GM12872 (cell line): ENCODE measurements around the gene SHCBP1.

Experiments
- CTCF ChIP-seq: IDR thresholded peaks from 3 replicates; pipeline ENCODE4 v1.5.1; 2011; ENCODE audit warnings: low read depth, mild to moderate bottlenecking, low read length, moderate library complexity; ENCODE audit not compliant: insufficient read depth

Gene SHCBP1

GRCh38 chr16:46621006-46621933 is at the start of gene SHCBP1:
SHCBP1 (minus strand) TSS chr16:46621379; CDS start chr16:46621359, 20 bp downstream.
- TF ChIP-seq CTCF = no peak

GRCh38 chr16:46662123-46662522 is 40.9 kb upstream of the SHCBP1 start:
- no peak for TF ChIP-seq CTCF

GRCh38 chr16:46658925-46659324 is 37.7 kb upstream of the SHCBP1 start:
- TF ChIP-seq CTCF = no peak

- TF ChIP-seq CTCF = no peak
These were observed 30.1 kb upstream of the SHCBP1 start for GRCh38 chr16:46651305-46651704.

- TF ChIP-seq CTCF = no peak
These were observed 29.1 kb upstream of the SHCBP1 start for GRCh38 chr16:46650254-46650623.

- TF ChIP-seq CTCF = no peak
These were observed 28.5 kb upstream of the SHCBP1 start for GRCh38 chr16:46649588-46650253.

GRCh38 chr16:46648656-46649055 is 27.5 kb upstream of the SHCBP1 start:
- TF ChIP-seq CTCF = no peak
